A549 (cell line): ENCODE data around the gene FPR2.

Source experiments
- EHF ChIP-seq: fragments of 250-450 bp; sonication (Bioruptor Pico); IDR thresholded peaks from 2 replicates; pipeline ENCODE4 v1.5.0; 2020; ENCODE audit warnings: mild to moderate bottlenecking
- NFE2L2 ChIP-seq: fragments of 150-350 bp; conservative IDR thresholded peaks from 2 replicates; pipeline ENCODE4 v1.6.1; 2014; ENCODE audit warnings: low read length
- NR3C1 ChIP-seq: fragments of >200 bp; sonication (Bioruptor Twin); formaldehyde crosslinking; IDR thresholded peaks from 3 replicates; pipeline ENCODE4 v1.6.1; 2017
- RAD21 ChIP-seq, 2 experiments: fragments of >200 bp in 1 of 2; sonication (Bioruptor Twin) in 1 of 2; formaldehyde crosslinking in 1 of 2; IDR thresholded peaks in 1 of 2; conservative IDR thresholded peaks in 1 of 2; 2 replicates in 1 of 2; 3 replicates in 1 of 2; pipeline ENCODE4 v1.6.1; 2012 to 2018; ENCODE audit warnings: inconsistent platforms in 1 of 2

DNA sequence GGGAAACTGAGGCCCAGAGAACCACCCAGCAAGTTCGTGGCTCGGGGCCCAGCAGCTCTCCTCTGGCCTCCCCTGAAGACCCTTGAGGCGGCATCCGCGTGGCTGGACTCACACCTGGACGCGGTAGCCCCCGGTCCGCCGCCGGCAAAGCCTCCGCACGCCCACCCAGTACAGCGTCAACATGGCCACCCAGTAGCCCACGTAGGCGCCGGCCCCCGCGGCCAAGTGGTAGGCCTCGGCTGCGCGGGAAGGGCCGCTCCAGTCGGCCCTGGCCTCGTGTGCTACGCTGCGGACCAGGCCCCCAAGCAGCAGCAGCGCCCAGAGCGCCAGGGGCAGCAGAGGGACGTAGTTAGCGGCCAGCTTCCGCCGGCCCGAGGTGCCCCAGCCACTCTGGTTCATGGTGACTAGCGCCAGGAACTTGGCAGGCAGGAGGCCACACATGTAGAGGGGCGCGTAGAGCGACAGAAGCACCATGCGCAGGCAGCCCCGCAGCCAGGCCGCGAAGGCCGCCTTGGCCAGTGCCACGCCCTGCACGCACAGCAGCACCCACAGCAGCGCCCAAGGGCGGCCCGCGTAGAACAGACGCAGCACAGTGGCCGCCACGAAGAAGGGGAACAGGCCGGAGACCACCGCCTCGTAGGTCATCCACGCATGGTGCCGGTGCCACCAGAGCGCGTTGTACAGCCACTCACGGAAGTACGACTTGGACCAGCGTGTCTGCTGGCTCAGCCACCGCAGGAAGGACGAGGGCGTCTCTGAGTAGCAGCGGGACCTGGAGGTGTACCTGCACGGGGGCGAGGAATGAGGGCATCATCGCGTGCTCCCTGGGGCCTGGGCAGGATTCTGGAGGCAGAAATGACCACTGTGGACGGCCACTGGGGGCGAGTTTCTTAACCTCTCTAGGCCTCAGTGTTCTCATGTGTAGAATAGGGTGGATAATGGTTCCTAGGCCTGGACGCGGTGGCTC lies 47.4 kb upstream of the FPR2 start:
- TF ChIP-seq NFE2L2, result no peak
- TF ChIP-seq RAD21 (conservative IDR thresholded peaks at IDR 0.05 in 1 of 2, IDR thresholded peaks at IDR 0.05 in 1 of 2), result no peak
- no peak for TF ChIP-seq NR3C1
- no peak for TF ChIP-seq EHF (CRISPR knock-in tag)
